ENCODE measurements around the gene TSHZ2. TPM values are rescaled to one million over a fixed set of nuclear protein-coding genes. Genes with fewer than 3 reads are reported as not detected.
A peak's percentile ranks its signal among the peaks of the same experiment; 100 is the strongest.
"Not testable (repeated sequence)": the region's sequence is repeated elsewhere in the genome, so short reads cannot be mapped to it uniquely, and the experiment has no call there.

TSHZ2 gene
- total RNA-seq, 1 experiment from 2014 or later, result 1.4 TPM

- DNase-seq (ENCODE audit: low spot score), result not testable (repeated sequence)
Observed at GRCh38 chr20:53532654-53533312, 560.6 kb downstream of the TSHZ2 start.

- no peak for DNase-seq (ENCODE audit: low spot score)
Observed at GRCh38 chr20:53533500-53533899, 561.3 kb downstream of the TSHZ2 start.

- DNase-seq (ENCODE audit: low spot score), result no peak
Observed at GRCh38 chr20:53534037-53534436, 561.9 kb downstream of the TSHZ2 start.

GRCh38 chr20:53535878-53536277, 563.7 kb downstream of the TSHZ2 start:
- DNase-seq (ENCODE audit: low spot score), result no peak

- DNase-seq (ENCODE audit: low spot score), result not testable (repeated sequence)
Observed at GRCh38 chr20:53536382-53536781, 564.2 kb downstream of the TSHZ2 start.

GRCh38 chr20:53539516-53539915, 567.4 kb downstream of the TSHZ2 start:
- DNase-seq (ENCODE audit: low spot score), result peak; percentile 31

All from H4 (cell line).